Muscle of arm (tissue), 12 donors: ENCODE results near the gene PEX13. TPM values are rescaled to one million over a fixed set of nuclear protein-coding genes. Genes with fewer than 3 reads are reported as not detected.
A peak's percentile ranks its signal among the peaks of the same experiment; 100 is the strongest.

ENCODE experiments used
- DNase-seq: peaks from one replicate; pipeline ENCODE4 v3.0.0-alpha.2; 2013
- polyA plus RNA-seq, 12 donors: library from polyadenylated mRNA; unstranded; fragments of 120-200 nt; gene quantifications; one replicate each; pipeline ENCODE4 v1.2.1, GENCODE V29; 2013; ENCODE audit not compliant: insufficient read length in 12 of 12

PEX13 gene
- polyA plus RNA-seq, 12 donors: 17.6 to 30.2 (median 24.4) TPM; not detected in 1

GRCh38 chr2:61057562-61057961, 40.0 kb downstream of the PEX13 start:
- no peak for DNase-seq

DNA sequence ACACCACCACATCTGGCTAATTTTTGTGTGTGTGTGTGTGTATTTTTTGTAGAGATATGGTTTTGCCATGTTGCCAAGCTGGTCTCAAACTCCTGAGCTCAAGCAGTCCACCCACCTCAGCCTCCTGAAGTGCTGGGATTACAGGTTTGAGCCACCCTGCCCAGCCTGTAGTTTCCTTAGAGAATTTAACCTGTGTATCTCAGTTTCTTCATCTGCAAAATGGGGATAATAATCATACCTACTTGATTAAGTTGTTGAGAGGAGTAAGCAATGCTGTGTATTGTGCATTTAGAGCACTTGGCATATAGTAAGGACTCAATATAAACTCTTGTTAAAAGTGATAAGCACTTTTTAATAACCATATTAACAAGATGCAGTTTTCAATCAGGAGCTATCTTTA, 41.9 kb downstream of the PEX13 start:
- no peak for DNase-seq

DNA sequence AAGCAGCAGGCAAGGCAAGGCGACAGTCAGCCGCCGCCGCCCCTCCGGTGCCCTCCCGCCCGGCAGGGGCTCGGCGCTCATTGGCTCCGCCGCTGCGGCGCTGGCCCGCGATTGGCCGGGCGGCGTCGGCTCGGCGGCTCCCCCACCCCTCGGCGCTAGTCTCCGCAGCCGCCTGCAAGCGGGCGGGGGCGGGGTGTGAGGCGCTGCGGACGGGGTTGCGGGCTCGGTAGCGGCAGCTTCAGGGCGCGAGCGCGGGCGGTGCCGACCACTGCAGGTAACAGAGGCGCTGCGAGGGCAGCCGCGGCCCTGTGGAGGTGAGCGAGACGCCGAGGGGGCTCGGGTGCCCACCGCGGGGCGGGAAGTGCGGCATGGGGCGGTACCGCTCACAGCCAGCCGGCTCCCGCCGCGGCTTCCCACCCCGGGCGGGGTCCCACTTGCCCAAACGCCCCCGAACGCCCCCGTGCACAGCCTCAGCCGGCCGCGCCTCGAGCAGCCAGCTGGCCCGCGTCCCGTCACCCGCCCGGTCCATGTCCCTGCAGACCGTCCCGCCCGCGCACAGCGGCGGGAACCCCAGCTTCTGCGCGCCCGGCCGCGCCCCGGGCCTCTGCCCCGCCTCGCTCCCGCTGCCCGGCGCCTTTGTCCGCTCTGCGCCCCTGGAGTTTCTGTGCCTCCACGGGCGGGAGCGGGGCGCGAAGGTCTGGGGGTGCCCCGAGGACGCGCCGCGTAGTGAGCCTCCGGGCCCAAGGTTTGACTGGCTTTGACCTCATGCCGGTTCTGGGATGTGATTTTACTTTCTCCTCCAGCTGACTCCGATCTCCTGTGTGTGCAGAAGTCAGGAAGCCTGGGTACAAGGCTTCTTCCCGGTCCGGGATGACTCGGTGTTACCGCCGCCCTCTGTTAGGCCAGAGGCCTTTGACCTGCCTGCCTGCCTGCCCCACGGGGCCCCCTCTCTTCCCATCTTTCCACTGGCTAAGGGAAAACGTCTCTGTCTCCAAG, 48.5 kb downstream of the PEX13 start, which contains the start of gene SANBR:
TSS of gene SANBR (plus strand) at position 158 of the 996 bp plus-strand sequence. CDS start 4,480 bp downstream, outside the sequence.
- DNase-seq: peak; percentile 69

GRCh38 chr2:61074100-61074499, 56.6 kb downstream of the PEX13 start:
- no peak for DNase-seq

GRCh38 chr2:61085883-61086282, 68.4 kb downstream of the PEX13 start:
- no peak for DNase-seq

DNA sequence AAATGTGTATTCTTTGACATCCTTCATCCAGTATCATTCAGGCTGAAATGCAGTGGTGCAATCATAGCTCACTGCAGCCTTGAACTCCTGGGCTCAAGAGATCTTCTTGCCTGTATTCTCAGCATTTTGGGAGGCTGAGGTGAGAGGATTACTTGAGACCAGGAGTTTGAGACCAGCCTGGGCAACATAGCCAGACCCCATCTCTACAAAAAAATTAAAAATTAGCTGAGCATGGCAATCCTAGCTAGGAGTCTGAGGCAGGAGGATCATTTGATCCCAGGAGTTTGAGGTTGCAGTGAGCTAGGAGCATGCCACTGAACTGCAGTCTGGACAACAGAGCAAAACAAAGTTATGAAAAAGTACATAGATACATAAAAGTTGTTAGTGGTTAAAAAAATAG, 72.3 kb downstream of the PEX13 start:
- DNase-seq: no peak

DNA sequence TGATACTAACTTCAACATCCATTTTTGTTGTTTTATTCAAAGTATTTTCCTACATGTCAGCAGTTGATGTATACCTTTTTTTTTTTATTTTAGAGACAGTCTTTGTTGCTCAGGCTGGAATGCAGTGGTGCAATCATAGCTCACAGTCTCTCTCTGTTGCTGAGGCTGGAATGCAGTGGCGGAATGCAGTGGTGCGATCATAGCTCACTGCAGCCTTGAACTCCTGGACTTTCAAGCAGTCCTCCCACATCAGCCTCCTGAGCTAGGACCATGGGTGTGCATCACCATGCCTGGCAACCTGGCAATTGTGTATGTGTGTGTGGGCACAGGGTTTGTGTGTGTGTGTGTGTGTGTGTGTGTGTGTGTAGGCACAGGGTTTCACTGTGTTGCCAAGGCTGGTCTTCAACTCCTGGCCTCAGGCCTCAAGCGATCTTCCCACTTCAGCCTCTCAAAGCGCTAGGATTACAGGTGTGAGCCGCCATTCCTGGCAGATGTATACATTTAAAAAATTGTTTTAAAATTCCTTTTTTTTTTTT, 72.9 kb downstream of the PEX13 start:
- no peak for DNase-seq

- DNase-seq: no peak
These were observed 74.0 kb downstream of the PEX13 start for GRCh38 chr2:61091485-61091884.

DNA sequence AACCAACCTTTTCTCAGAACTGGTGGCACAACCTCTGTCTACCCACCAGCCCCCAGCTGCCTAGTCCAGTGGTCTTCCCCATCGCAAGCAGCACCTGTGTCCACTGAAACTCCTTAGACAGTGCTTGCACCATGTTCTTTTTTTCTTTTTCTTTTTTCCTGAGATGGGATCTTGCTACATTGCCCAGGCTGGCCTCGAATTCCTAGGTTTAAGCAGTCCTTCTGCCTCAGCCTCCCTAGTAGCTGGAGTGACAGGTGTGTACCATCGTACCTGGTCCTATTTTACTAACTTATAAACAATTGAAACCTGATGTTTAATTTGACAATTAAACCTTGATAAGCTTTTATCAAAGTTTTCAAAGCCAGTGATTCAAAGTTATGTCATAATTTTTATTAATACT, 78.9 kb downstream of the PEX13 start:
- no peak for DNase-seq

DNA sequence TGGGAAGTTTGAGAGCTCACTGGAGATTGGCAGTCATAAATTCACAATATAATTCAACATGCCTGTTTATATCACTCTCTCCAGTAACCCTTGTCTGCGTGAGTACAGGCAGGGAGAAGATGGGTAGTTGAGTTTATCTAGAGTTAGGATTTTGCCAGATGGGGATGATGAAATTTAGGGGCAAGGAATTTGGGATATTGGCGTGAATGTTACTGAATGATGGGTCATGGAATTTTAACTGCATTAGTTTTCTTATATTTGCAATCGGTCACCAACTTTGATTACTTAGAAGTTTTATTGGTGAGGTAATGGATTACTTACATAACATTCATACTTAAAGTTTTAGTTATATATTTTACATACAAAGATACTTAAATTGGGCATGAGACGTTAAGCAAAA, 83.3 kb downstream of the PEX13 start:
- no peak for DNase-seq

Other genes with a start within 250 kb of the PEX13 start
- gene REL, start 136.1 kb upstream of the PEX13 start, polyA plus RNA-seq: 1 to 10 TPM in 11 of 12 donors, not detected in 1; 4.2 to 9.1 (median 5.8) TPM
- 1 to 10 TPM in 11 of 12 donors, not detected in 1; 3.8 to 9.5 (median 5.2) TPM for gene PUS10, start 535 bp downstream of the PEX13 start, polyA plus RNA-seq
- gene SANBR, start 48.2 kb downstream of the PEX13 start, polyA plus RNA-seq: 10 to 100 TPM in 9 of 12 donors, 1 to 10 TPM in 2, not detected in 1; 8.9 to 31.1 (median 13.3) TPM
- gene C2orf74, start 144.5 kb downstream of the PEX13 start, polyA plus RNA-seq: 10 to 100 TPM in 11 of 12 donors, not detected in 1; 16.1 to 43.5 (median 24.2) TPM